Measurements from ENCODE around the gene TRIM26. TPM values are rescaled to one million over a fixed set of nuclear protein-coding genes. Genes with fewer than 3 reads are reported as not detected.

TRIM26 gene
- total RNA-seq, 4 donors from 2014 or later: 32.5 to 45.7 (median 38.8) TPM

DNA sequence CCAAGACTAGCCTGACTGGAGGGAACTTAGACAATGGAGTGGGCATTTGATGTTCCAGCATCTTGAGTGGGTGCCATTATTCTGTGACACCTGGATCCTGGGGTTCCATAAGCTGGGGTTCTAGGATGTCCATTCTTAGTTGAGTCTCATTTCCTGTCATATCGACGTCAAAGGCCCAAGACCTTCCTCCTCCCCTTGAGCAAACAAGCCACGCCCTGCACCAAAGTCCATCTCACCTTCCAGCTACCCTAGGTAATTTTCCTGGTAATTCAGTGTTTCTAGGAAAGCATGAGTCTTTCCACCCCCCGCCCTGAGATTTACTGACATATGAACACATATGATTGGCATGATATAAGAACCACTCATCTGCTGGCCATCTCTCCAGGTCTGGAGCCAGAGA, 77.4 kb downstream of the TRIM26 start, which contains the start of gene TRIM40:
Gene TRIM40 (plus strand): TSS at position 384 of the 400 bp plus-strand sequence. CDS start 897 bp downstream, outside the sequence.
- TF ChIP-seq, protein P1, sequence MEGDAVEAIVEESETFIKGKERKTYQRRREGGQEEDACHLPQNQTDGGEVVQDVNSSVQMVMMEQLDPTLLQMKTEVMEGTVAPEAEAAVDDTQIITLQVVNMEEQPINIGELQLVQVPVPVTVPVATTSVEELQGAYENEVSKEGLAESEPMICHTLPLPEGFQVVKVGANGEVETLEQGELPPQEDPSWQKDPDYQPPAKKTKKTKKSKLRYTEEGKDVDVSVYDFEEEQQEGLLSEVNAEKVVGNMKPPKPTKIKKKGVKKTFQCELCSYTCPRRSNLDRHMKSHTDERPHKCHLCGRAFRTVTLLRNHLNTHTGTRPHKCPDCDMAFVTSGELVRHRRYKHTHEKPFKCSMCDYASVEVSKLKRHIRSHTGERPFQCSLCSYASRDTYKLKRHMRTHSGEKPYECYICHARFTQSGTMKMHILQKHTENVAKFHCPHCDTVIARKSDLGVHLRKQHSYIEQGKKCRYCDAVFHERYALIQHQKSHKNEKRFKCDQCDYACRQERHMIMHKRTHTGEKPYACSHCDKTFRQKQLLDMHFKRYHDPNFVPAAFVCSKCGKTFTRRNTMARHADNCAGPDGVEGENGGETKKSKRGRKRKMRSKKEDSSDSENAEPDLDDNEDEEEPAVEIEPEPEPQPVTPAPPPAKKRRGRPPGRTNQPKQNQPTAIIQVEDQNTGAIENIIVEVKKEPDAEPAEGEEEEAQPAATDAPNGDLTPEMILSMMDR (IDR thresholded peaks at IDR 0.05): no peak
- no peak for DNase-seq (ENCODE audit: low spot score)
- ATAC-seq (ENCODE audit: low FRiP score): no peak

DNA sequence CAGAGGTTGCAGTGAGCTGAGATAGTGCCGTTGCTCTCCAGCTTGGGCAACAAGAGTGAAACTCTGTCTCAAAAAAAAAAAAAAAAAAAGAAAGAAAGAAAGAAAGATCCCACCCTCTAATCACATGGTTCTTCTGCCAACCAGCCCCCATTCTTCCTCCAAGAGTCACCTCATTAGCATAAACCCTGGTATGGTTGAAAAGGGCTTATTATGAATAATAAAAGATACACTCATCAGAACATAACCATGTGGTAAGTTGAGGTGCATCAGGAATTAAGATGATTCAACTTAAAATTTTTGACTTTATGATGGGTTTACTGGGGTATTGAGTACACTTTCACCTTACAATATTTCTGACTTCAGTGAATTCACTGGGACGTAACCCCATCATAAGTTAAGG, 78.1 kb downstream of the TRIM26 start:
- TF ChIP-seq, protein P1 (IDR thresholded peaks at IDR 0.05): no peak
- DNase-seq (ENCODE audit: low spot score) (no peak), ATAC-seq (ENCODE audit: low FRiP score) (no peak)

Other genes starting within 250 kb of the TRIM26 start
- 10 to 100 TPM; 22.5 to 39.2 (median 24.9) TPM for gene POLR1H, start 152.1 kb downstream of the TRIM26 start, total RNA-seq
- 10 to 100 TPM; 27.9 to 38.4 (median 30.7) TPM for gene PPP1R11, start 146.2 kb downstream of the TRIM26 start, total RNA-seq
- 1 to 10 TPM in 1 of 4 donors, under 1 TPM in 3; 0.36 to 1.7 (median 0.71) TPM for gene RNF39, start 137.6 kb downstream of the TRIM26 start, total RNA-seq
- not detected for gene TRIM31, start 100.3 kb downstream of the TRIM26 start, total RNA-seq
- gene TRIM40, start 77.3 kb downstream of the TRIM26 start, total RNA-seq: not detected
- under 1 TPM in 1 of 4 donors, not detected in 3; 0.09 TPM for gene TRIM10, start 52.2 kb downstream of the TRIM26 start, total RNA-seq
- not detected for gene TRIM15, start 49.9 kb downstream of the TRIM26 start, total RNA-seq
- gene TRIM39, start 113.5 kb upstream of the TRIM26 start, total RNA-seq: 10 to 100 TPM; 10.4 to 17.2 (median 15.2) TPM
- gene RPP21, start 131.8 kb upstream of the TRIM26 start, total RNA-seq: 10 to 100 TPM; 36.6 to 53.8 (median 48.1) TPM